HG02884 (cell line): ENCODE results near the gene CCDC134.

Experiments used
- ATAC-seq: cut with Tn5 transposase; IDR thresholded peaks from one replicate; pipeline ENCODE4 v1.9.1; 2021; ENCODE audit warnings: mild to moderate bottlenecking, moderate library complexity; ENCODE audit not compliant: unreplicated experiment

CCDC134 gene

DNA sequence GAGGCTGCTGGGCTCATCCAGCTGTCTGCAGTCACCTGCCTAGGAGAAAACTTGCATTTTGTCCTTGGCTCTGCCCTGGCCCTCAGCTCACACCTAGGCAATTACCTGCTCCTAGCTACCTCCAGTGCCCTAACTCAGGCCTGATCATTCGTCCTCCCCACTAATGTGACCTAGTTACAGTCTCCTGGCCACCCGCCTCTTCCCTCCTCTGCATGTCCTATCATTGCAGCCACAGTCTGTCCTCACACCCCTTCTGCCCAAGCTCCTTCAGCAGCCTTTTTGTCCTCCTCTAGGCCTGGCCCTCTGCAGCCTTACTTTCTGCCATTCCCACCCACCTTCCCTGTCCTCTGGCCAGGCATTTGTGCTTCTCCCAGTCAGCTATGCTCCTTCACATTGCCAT, 17.7 kb upstream of the CCDC134 start:
- no peak for ATAC-seq

DNA sequence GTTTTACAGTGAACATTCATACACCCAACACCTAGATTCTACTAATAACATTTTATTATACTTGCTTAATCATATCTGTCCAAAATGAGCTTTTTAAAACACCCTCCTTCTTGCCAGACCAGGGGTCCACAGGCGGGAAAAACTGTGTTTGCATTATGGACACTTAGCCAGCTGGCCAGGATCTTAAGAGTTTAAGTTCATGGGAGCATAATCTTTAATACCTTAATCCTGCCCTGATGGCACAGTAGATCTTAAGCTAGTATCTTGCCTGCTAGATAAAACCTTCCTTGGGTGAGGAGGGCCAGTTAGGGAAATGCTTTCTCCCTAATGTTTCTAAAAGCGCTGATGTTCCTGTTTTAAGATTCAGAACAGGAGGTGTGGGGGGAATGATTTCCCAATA, 13.1 kb upstream of the CCDC134 start:
- ATAC-seq, result no peak

GRCh38 chr22:41793871-41794270, 6.6 kb upstream of the CCDC134 start:
- no peak for ATAC-seq

- no peak for ATAC-seq
Measured at GRCh38 chr22:41798736-41799135, 1.7 kb upstream of the CCDC134 start.

GRCh38 chr22:41799486-41800347, 762 bp upstream of the CCDC134 start:
- peak; percentile 3 for ATAC-seq

DNA sequence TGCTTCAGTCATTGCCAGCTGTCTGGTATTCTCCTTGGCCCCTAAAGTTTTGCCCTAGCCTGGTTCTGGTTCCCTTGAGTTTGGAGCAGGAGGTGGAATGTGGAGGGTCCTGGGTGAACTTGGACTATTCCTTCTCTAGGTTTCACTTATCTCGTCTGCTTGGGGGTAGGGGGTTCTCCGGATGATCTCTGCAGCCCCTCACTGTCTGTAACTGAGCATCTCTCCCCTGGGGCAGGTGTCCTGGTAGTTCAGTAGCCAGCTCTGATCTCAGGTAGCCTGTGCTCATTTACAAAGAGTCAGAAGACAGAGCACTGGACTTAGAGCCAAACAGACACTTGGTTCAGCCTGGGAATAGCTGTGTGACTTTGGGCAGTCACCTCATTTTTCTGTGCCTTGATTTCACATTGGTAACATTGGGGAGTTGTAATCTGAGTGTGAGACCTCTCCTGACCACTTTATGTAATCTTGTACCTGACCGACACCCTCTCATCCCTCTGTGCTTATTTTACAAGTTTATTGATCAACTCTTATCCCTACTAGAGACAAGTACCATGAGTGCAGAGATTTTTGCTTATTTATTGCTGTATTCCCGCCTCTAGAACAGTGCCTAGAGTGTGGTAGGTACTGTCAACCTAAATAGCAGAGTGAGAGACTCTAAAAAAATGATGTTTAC, 804 bp downstream of the CCDC134 start:
- ATAC-seq, result no peak

DNA sequence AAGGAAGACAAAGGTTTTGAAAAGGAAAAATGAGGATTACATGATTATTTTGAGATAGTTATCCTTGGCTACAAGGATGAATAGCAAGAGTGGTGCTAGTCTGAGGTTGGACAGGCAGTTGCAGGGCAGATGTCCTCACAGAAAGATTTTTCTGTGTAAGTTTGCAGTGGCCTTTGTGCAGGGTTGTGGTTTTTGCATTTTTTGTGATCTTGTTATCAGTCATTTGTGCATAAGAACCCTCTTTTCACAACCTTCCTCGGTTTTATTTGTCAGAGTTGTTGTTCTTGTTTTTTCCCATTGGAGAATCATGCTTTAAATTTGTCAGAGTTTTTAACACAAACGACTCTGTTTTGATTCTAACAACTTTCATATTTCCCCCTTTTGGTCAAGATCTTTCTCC, 1.4 kb downstream of the CCDC134 start:
- ATAC-seq, result no peak

DNA sequence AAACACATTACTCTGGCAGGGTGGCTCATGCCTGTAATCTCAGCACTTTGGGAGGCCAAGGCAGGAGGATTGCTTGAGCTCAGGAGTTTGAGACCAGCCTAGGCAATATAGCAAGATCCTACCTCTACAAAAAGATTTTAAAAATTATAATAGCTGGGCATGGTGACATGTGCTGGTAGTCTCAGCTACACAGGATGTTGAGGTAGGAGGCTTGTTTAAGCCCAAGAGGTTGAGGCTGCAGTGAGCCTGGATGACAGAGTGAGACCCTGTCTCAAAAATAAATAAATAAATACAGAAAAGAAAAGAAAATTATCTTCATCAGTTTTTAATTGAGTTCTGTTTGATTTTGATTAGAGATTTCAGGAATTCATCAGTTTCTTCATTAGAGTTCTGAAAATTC, 5.2 kb downstream of the CCDC134 start:
- ATAC-seq, result no peak

GRCh38 chr22:41808400-41808799, 7.9 kb downstream of the CCDC134 start:
- ATAC-seq, result no peak

DNA sequence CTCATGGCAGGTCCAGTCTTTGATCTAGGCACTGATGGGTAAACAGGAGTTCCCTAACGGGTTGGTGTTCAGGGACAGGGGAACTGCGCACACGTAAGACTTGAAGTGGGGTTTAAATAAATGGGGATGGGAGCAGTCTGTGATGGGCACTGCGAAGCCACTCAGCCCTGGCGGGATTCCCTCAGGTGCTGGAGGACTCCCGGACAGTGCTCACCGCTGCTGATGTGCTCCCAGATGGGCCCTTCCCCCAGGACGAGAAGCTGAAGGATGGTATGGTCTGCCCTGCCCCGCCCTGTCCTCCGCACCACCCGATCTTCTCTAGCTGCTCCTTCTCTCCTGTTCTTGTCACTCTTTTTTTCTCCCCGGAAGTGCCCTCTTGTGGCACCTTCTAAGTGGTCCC, 9.5 kb downstream of the CCDC134 start:
- ATAC-seq, result no peak

DNA sequence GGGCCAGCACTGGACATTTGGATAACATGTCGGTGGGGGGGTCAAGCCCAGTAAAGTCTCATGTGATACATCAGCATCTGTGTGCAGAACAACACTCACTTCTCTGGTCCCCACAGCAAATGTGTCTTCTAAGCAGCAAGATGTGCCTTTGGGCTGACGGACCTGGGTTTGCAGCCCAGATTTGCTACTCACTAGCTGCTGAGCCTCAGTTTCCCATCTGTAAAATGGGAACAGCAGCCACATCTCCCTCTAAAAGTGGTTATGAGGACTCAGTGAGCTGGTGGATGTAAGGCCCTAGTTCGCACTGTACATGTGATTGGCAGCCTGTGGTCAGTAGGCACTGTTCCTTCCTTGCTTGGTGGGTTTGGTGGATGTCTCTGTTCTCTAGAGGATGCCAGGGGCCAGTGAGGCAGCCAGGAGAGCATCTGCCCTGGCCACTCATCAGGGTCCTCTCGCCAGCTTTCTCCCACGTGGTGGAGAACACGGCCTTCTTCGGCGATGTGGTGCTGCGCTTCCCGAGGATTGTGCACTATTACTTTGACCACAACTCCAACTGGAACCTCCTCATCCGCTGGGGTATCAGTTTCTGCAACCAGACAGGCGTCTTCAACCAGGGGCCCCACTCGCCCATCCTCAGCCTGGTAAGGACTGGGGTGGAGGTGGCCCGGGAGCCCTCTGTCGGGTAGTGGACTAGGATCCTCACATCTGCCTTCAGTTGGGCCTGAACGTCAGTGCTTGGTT, 12.5 kb downstream of the CCDC134 start:
- ATAC-seq, result no peak

- no peak for ATAC-seq
Measured at GRCh38 chr22:41813726-41814410, 13.4 kb downstream of the CCDC134 start.

DNA sequence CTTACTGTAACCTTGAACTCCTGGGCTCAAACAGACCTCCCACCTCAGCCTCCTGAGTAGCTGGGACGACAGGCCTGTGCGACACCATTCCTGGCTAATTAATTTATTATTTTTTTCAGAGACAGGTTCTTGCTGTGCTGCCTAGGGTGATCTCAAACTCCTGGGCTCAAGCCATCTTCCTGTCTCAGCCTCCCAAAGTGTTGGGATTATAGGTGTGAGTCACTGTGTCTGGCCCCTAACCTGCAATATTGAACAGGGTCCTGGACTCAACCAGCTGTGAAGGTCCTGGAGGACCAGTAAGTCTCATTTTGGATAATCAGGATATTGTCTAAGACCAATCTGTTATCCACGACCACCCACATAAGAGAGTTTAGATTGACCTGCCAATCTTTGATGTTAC, 15.2 kb downstream of the CCDC134 start:
- no peak for ATAC-seq

- no peak for ATAC-seq
Measured at GRCh38 chr22:41816241-41816640, 15.8 kb downstream of the CCDC134 start.

DNA sequence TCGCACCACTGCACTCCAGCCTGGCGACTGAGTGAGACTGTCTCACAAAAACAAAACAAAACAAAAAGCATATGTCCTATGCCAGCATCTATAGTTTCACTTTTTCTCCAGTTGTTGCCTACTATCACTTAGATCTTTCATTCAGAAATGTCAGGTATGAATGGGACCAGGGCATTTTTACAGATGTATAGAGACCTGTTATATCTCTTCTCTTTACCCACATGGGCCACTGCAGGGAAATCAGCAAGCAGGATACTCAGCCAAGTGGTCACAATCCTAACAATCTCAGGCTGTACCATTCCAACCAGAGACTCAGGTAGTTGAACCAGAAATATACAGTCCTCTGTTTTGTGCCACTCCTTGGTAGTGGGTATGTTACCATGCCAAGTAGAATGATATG, 16.4 kb downstream of the CCDC134 start:
- no peak for ATAC-seq

DNA sequence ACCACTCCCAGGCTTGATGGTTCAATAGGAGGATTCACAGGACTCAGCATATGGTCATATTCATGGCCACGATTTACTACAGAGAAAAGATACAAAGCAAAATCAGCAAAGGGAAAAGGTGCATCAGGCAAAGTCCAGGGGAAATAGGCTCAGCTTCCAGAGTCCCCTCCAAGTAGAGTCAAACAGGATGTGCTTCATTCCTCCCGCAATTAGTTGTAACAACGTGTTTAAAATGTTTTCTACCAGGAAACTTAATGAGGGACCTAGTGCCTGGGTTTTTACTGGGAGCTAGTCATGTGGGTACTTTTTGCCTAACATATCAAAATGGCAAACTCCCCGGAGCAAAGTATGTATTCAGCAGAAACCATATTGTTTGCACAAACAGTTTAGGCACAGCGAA, 17.5 kb downstream of the CCDC134 start:
- no peak for ATAC-seq

DNA sequence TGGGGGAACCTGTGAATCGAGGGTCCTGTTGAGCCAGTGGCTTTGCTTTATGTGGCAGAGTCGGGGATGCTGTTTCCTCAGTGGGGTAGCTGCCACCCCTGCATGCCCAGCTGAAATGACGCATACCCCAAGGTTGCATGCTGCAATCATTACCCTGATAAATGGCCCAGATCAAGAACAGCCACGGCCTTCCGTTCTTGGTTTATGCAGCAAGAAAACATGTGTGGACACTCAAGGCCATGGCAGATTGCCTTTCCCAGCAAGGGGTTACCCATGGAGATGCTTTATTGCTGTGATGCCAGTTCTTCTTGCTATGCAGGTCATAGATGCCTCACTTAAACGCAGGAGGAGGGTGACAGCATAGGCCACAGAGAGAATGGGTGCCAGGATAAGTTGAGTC, 18.1 kb downstream of the CCDC134 start:
- ATAC-seq, result no peak

- ATAC-seq, result no peak
Measured at GRCh38 chr22:41819257-41819656, 18.8 kb downstream of the CCDC134 start.

- ATAC-seq, result no peak
Measured at GRCh38 chr22:41820447-41820846, 20.0 kb downstream of the CCDC134 start.

DNA sequence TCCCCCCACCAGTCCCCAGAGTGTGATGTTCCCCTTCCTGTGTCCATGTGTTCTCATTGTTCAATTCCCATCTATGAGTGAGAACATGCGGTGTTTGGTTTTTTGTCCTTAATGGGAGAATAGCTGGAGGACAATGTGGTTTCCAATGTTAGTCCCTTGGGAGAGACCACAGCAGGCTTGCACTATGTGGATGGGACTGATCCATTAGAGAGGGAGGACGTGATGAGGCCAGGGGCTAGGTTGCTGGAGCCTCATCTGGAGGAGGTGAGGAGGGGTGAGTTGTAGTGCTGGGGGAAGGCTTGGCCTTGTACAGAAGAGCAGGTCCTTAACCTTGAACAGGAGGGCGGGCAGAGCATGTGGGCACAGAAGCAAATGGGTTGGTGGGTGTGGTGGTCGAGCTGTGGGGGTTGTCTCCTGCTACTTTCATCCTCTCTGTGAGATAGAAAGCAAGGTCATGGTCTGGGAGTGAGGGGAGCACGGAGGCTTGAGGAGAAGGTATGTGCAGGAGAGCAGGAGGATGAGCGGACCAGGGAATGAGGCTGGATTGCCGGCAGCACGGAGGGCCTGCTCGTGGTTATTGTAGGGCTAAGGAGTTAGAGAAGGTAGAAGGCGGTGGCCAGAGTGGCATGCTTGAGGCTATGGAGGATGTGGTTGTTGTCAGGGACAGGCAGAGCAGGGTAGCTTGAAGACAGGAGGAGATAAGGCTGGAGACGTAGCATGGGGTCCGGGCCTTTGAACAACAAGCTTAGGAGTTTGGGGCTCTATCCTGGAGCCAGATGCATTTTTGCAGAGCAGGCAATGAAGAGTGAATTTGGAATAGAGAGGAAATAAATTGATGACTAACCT, 21.2 kb downstream of the CCDC134 start:
- ATAC-seq, result no peak
